Spleen (tissue), 11 donors: ENCODE measurements around the gene EXOC1L. TPM values are rescaled to one million over a fixed set of nuclear protein-coding genes. Genes with fewer than 3 reads are reported as not detected.

Experiments
- DNase-seq: peaks from one replicate; pipeline ENCODE4 v3.0.0-alpha.2; 2020
- H3K27ac ChIP-seq, 8 donors: fragments of 200-600 bp; sonication (generic) in 7 of 8; 1 replicate in 4 of 8; 2 replicates in 4 of 8; pipeline versions ENCODE4 v1.5.0 to v1.8.0; 2016 to 2021; ENCODE audit warnings: inconsistent platforms in 4 of 8, mild to moderate bottlenecking in 4 of 8, moderate library complexity in 1 of 8
- H3K27me3 ChIP-seq, 7 donors: fragments of 200-600 bp; sonication (generic) in 6 of 7; replicated peaks in 1 of 7; 1 replicate in 4 of 7; 2 replicates in 3 of 7; pipeline versions ENCODE4 v1.5.0 to v1.8.0; 2016 to 2021; ENCODE audit warnings: inconsistent platforms in 3 of 7, mild to moderate bottlenecking in 1 of 7
- H3K36me3 ChIP-seq, 6 donors: fragments of 200-600 bp; sonication (generic) in 5 of 6; 1 replicate in 4 of 6; 2 replicates in 2 of 6; pipeline versions ENCODE4 v1.5.0 to v1.8.0; 2016 to 2021; ENCODE audit warnings: inconsistent platforms in 2 of 6
- H3K4me1 ChIP-seq, 6 donors: fragments of 200-600 bp; sonication (generic) in 5 of 6; 1 replicate in 3 of 6; 2 replicates in 3 of 6; pipeline versions ENCODE4 v1.5.0 to v1.8.0; 2016 to 2021; ENCODE audit warnings: inconsistent platforms in 3 of 6
- H3K4me3 ChIP-seq, 8 donors: fragments of 200-600 bp; sonication (generic) in 7 of 8; 1 replicate in 4 of 8; 2 replicates in 4 of 8; pipeline versions ENCODE4 v1.5.0 to v1.8.0; 2016 to 2021; ENCODE audit warnings: inconsistent platforms in 4 of 8, mild to moderate bottlenecking in 4 of 8, moderate library complexity in 2 of 8
- H3K9me3 ChIP-seq, 8 donors: fragments of 200-600 bp; sonication (generic) in 7 of 8; 1 replicate in 4 of 8; 2 replicates in 4 of 8; pipeline versions ENCODE4 v1.5.0 to v1.8.0; 2016 to 2021; ENCODE audit warnings: inconsistent platforms in 4 of 8
- CTCF ChIP-seq, 11 experiments: fragments of 200-600 bp in 7 of 11; fragments of 450-650 bp in 4 of 11; sonication (generic) in 4 of 11; IDR thresholded peaks in 8 of 11; conservative IDR thresholded peaks in 3 of 11; 1 replicate in 7 of 11; 2 replicates in 4 of 11; pipeline versions ENCODE4 v1.4.0 to v1.8.0; 2016 to 2021; ENCODE audit warnings: antibody characterized with exemption in 11 of 11, inconsistent platforms in 4 of 11, mild to moderate bottlenecking in 1 of 11
- POLR2A ChIP-seq, 3 donors: fragments of 450-650 bp; IDR thresholded peaks; one replicate each; pipeline ENCODE4 v1.5.1; 2017; ENCODE audit warnings: antibody characterized with exemption in 3 of 3, mild to moderate bottlenecking in 1 of 3
- POLR2AphosphoS5 ChIP-seq, 3 donors: sonication (generic); formaldehyde crosslinking; IDR thresholded peaks; one replicate each; pipeline ENCODE4 v1.5.1; 2017; ENCODE audit warnings: antibody characterized with exemption in 3 of 3
- WGBS, 5 donors: extraction: QIAGEN DNeasy Blood & Tissue Kit in 3 of 5; methylation state at CpG; one replicate each; pipeline versions ENCODE4 v1.1.5 to v1.1.7; 2013 to 2018; 5-methylcytosine and 5-hydroxymethylcytosine counted together
- intact Hi-C: fragments of 100-400 bp; cut with DNase I; formaldehyde crosslinking; loops from one replicate; pipeline ENCODE4 v1.15.0; 2023; ENCODE audit warnings: low total_unique reads
- polyA plus RNA-seq, 3 donors: library from polyadenylated mRNA; stranded (reverse); fragments of 200-250 nt; gene quantifications; one replicate each; pipeline ENCODE4 v1.2.1, GENCODE V29; 2013
- total RNA-seq, 7 donors: library from RNA; depleted of rRNA in 3 of 7; stranded (reverse); fragments of >200 nt in 3 of 7; fragmentation: NEBNext Ultra II Directional in 4 of 7; extraction: Animal tissue kit (Norgen Biotek cat#: 25700) in 4 of 7; gene quantifications; one replicate each; pipeline versions ENCODE4 v1.1.0 to v1.2.1, GENCODE V29; 2016 to 2021
- donor health status: healthy with polysubstance abuse.
- donor health status: DM: no; HTN: no; CAD: no; lungs with moderate emphysema.
- donor health status: DM: no; HTN: no; CAD: no.
- donor health status: Bipolar disorder and iron deficiency.
- donor health status: healthy.
- donor health status: DM: no; HTN: no; CAD: no.
- donor health status: DM: yes; HTN: yes; CAD: no.

Gene EXOC1L
- total and polyA plus RNA-seq, 10 donors = not detected

DNA sequence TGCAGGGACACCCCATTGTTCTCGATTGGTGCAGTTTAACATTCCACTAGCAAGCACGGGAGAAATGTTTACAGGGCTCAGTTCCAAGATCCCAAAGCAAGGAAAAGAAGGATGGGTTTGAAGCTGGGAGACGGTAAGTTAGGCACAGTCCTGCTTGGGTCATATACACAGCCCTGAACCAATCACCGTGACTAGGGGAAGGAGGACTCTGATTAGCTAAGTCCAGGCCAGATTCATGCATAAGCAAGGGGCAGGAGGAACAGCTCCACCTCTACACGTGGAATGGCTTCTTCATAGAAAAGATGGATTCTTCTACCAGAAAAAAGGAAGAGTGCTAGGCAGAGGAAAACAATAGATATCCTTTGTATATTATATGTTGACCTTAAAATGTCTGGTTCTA is 11.0 kb upstream of the EXOC1L start:
- WGBS, 5 donors = 67 to 83% (median 79%) methylated on average over 5 of the region's 5 CpGs
- Histone ChIP-seq H3K4me1 (no peaks in the 10 kb centered on the region), H3K27me3 (peaks cover 0 to 3% (median 0%) of the 10 kb centered on the region in 7 donors), H3K4me3 (no peak overlapping the region), H3K9me3 (no peaks in the 10 kb centered on the region), H3K27ac (no peak overlapping the region), H3K36me3 (no peaks in the 10 kb centered on the region)
- DNase-seq = no peak
- TF ChIP-seq POLR2AphosphoS5 (IDR thresholded peaks at IDR 0.05) (no peak), CTCF (IDR thresholded peaks at IDR 0.05 in 8 of 11, conservative IDR thresholded peaks at IDR 0.05 in 3 of 11) (no peak), POLR2A (IDR thresholded peaks at IDR 0.05) (no peak)
- intact Hi-C loops = no loop called here

GRCh38 chr4:55817691-55818090 is 1.9 kb upstream of the EXOC1L start:
- H3K36me3 ChIP-seq = no peaks in the 10 kb centered on the region
- peaks cover 0 to 31% (median 0%) of the 10 kb centered on the region in 7 donors for H3K27me3 ChIP-seq
- H3K9me3 ChIP-seq = no peaks in the 10 kb centered on the region
- intact Hi-C loops = no loop called here
- no peaks in the 10 kb centered on the region for H3K4me1 ChIP-seq
- no peak overlapping the region for H3K27ac ChIP-seq
- H3K4me3 ChIP-seq = no peak overlapping the region
- 93 to 98% (median 96%) methylated on average over 3 of the region's 3 CpGs for WGBS, 5 donors
- no peak for DNase-seq
- no peak for TF ChIP-seq POLR2AphosphoS5 (IDR thresholded peaks at IDR 0.05)
- no peak for TF ChIP-seq POLR2A (IDR thresholded peaks at IDR 0.05)
- TF ChIP-seq CTCF (IDR thresholded peaks at IDR 0.05 in 8 of 11, conservative IDR thresholded peaks at IDR 0.05 in 3 of 11) = no peak

GRCh38 chr4:55820279-55820678 is 689 bp downstream of the EXOC1L start:
- WGBS, 5 donors = 53 to 70% (median 64%) methylated on average over 2 of the region's 2 CpGs
- H3K4me3 ChIP-seq = no peak overlapping the region
- intact Hi-C loops = no loop called here

GRCh38 chr4:55822329-55822728 is 2.7 kb downstream of the EXOC1L start:
- no peak for DNase-seq
- Histone ChIP-seq H3K27me3 (peaks cover 0 to 41% (median 0%) of the 10 kb centered on the region in 7 donors), H3K36me3 (no peaks in the 10 kb centered on the region), H3K9me3 (no peaks in the 10 kb centered on the region), H3K4me1 (no peaks in the 10 kb centered on the region), H3K4me3 (no peak overlapping the region), H3K27ac (no peak overlapping the region)
- WGBS, 5 donors = 71 to 90% (median 84%) methylated on average over 3 of the region's 3 CpGs
- intact Hi-C loops = no loop called here
- TF ChIP-seq CTCF (IDR thresholded peaks at IDR 0.05 in 8 of 11, conservative IDR thresholded peaks at IDR 0.05 in 3 of 11) (no peak), POLR2AphosphoS5 (IDR thresholded peaks at IDR 0.05) (no peak), POLR2A (IDR thresholded peaks at IDR 0.05) (no peak)

More at GRCh38 chr4:55820279-55820678, 689 bp downstream of the EXOC1L start:
- H3K27me3 ChIP-seq = peaks cover 0 to 35% (median 0%) of the 10 kb centered on the region in 7 donors
- H3K27ac ChIP-seq = no peak overlapping the region
- TF ChIP-seq POLR2A (IDR thresholded peaks at IDR 0.05) (no peak), CTCF (IDR thresholded peaks at IDR 0.05 in 8 of 11, conservative IDR thresholded peaks at IDR 0.05 in 3 of 11) (no peak), POLR2AphosphoS5 (IDR thresholded peaks at IDR 0.05) (no peak)
- no peaks in the 10 kb centered on the region for H3K36me3 ChIP-seq
- no peaks in the 10 kb centered on the region for H3K4me1 ChIP-seq
- H3K9me3 ChIP-seq = no peaks in the 10 kb centered on the region
- DNase-seq = no peak
